Type B pancreatic cell (in vitro differentiated cells): Measurements from ENCODE around the gene GTF2H4. TPM values are rescaled to one million over a fixed set of nuclear protein-coding genes. Genes with fewer than 3 reads are reported as not detected.
A peak's percentile ranks its signal among the peaks of the same experiment; 100 is the strongest.

Experiments used
- DNase-seq: peaks from one replicate; pipeline ENCODE4 v3.0.0; 2021; ENCODE audit warnings: mixed read lengths; ENCODE audit not compliant: unreplicated experiment; ENCODE audit errors: extremely low spot score
- H3K27ac Mint-ChIP-seq: 2 replicates; pipeline ENCODE4 v1.8.0; 2021; ENCODE audit warnings: mild to moderate bottlenecking, mixed read lengths
- H3K27me3 Mint-ChIP-seq: 2 replicates; pipeline ENCODE4 v1.8.0; 2021; ENCODE audit warnings: mixed read lengths
- H3K36me3 Mint-ChIP-seq: 2 replicates; pipeline ENCODE4 v1.8.0; 2021; ENCODE audit warnings: mixed read lengths
- H3K4me1 Mint-ChIP-seq: one replicate; pipeline ENCODE4 v1.8.0; 2021; ENCODE audit warnings: mixed read lengths; ENCODE audit not compliant: unreplicated experiment
- H3K4me3 Mint-ChIP-seq: 2 replicates; pipeline ENCODE4 v1.8.0; 2021; ENCODE audit warnings: mild to moderate bottlenecking, mixed read lengths
- H3K9me3 Mint-ChIP-seq: 2 replicates; pipeline ENCODE4 v1.8.0; 2021; ENCODE audit warnings: mixed read lengths
- CTCF ChIP-seq: fragments of 200-600 bp; sonication (generic); conservative IDR thresholded peaks from 2 replicates; pipeline ENCODE4 v1.5.0; 2021; ENCODE audit warnings: antibody characterized with exemption, mild to moderate bottlenecking
- total RNA-seq: library from RNA; stranded (reverse); gene quantifications from 2 replicates; pipeline ENCODE4 v1.2.1, GENCODE V29; 2021; ENCODE audit warnings: low replicate concordance

Gene GTF2H4
- total RNA-seq, 1 donor from 2014 or later = 78.7 TPM

- Mint-ChIP-seq H3K4me1 (peaks cover 58% of the 10 kb centered on the region), H3K27me3 (no peaks in the 10 kb centered on the region), H3K9me3 (no peaks in the 10 kb centered on the region), H3K4me3 (peak overlapping the region; percentile 93), H3K27ac (peak overlapping the region; percentile 99), H3K36me3 (peaks cover 16% of the 10 kb centered on the region)
- no peak for TF ChIP-seq CTCF
- DNase-seq = no peak
Measured at GRCh38 chr6:30885999-30886896, 21.8 kb upstream of the GTF2H4 start.

- Mint-ChIP-seq H3K27me3 (no peaks in the 10 kb centered on the region), H3K9me3 (no peaks in the 10 kb centered on the region), H3K27ac (peak overlapping the region; percentile 99), H3K4me1 (peaks cover 52% of the 10 kb centered on the region), H3K4me3 (peak overlapping the region; percentile 93), H3K36me3 (peaks cover 16% of the 10 kb centered on the region)
- no peak for DNase-seq
- TF ChIP-seq CTCF = no peak
Measured at GRCh38 chr6:30886897-30887255, 21.1 kb upstream of the GTF2H4 start.

GRCh38 chr6:30887901-30888815 lies 19.8 kb upstream of the GTF2H4 start:
- no peak for DNase-seq
- no peaks in the 10 kb centered on the region for H3K27me3 Mint-ChIP-seq
- H3K9me3 Mint-ChIP-seq = no peaks in the 10 kb centered on the region
- peaks cover 47% of the 10 kb centered on the region for H3K4me1 Mint-ChIP-seq
- peak overlapping the region; percentile 52 for H3K27ac Mint-ChIP-seq
- TF ChIP-seq CTCF = no peak
- peak overlapping the region; percentile 13 for H3K4me3 Mint-ChIP-seq
- H3K36me3 Mint-ChIP-seq = peaks cover 21% of the 10 kb centered on the region

- no peak for DNase-seq
- Mint-ChIP-seq H3K27ac (no peak overlapping the region), H3K4me3 (no peak overlapping the region), H3K4me1 (peaks cover 43% of the 10 kb centered on the region), H3K9me3 (no peaks in the 10 kb centered on the region), H3K27me3 (no peaks in the 10 kb centered on the region), H3K36me3 (peaks cover 21% of the 10 kb centered on the region)
- no peak for TF ChIP-seq CTCF
Measured at GRCh38 chr6:30888816-30889495, 19.1 kb upstream of the GTF2H4 start.

- no peak overlapping the region for H3K4me3 Mint-ChIP-seq
- H3K9me3 Mint-ChIP-seq = no peaks in the 10 kb centered on the region
- peaks cover 23% of the 10 kb centered on the region for H3K36me3 Mint-ChIP-seq
- TF ChIP-seq CTCF = no peak
- peak overlapping the region; percentile 78 for H3K27ac Mint-ChIP-seq
- DNase-seq = no peak
- H3K4me1 Mint-ChIP-seq = peaks cover 43% of the 10 kb centered on the region
- H3K27me3 Mint-ChIP-seq = no peaks in the 10 kb centered on the region
Measured at GRCh38 chr6:30889496-30889885, 18.5 kb upstream of the GTF2H4 start.
